Kidney epithelial cell (primary cell): ENCODE measurements around the gene COBL. TPM values are rescaled to one million over a fixed set of nuclear protein-coding genes. Genes with fewer than 3 reads are reported as not detected.

Experiments used
- DNase-seq: peaks from one replicate; pipeline ENCODE4 v3.0.0-alpha.2; 2010; ENCODE audit warnings: low read depth
- H3K27me3 ChIP-seq: 2 replicates; pipeline ENCODE4 v1.6.0; 2011; ENCODE audit warnings: low read length; ENCODE audit not compliant: control insufficient read depth, insufficient read depth
- H3K36me3 ChIP-seq: 2 replicates; pipeline ENCODE4 v1.5.1; 2011; ENCODE audit warnings: low read length; ENCODE audit not compliant: control insufficient read depth, insufficient read depth
- H3K4me3 ChIP-seq: 2 replicates; pipeline ENCODE4 v1.5.1; 2011; ENCODE audit warnings: low read depth, mild to moderate bottlenecking, control low read depth, low read length
- CTCF ChIP-seq: IDR thresholded peaks from 2 replicates; pipeline ENCODE4 v1.5.1; 2011; ENCODE audit warnings: mild to moderate bottlenecking, moderate library complexity, low read length, control low read depth, inconsistent platforms; ENCODE audit not compliant: insufficient read depth, poor library complexity, severe bottlenecking
- total RNA-seq: library from RNA; depleted of rRNA; stranded (reverse); fragments of >200 nt; gene quantifications from 2 replicates; pipeline ENCODE4 v1.2.3, GENCODE V29; 2015

The COBL gene
- total RNA-seq, 1 donor from 2014 or later: 7.1 TPM

- Histone ChIP-seq H3K36me3 (no peaks in the 10 kb centered on the region), H3K4me3 (no peak overlapping the region), H3K27me3 (peaks cover under 1% of the 10 kb centered on the region)
- DNase-seq: no peak
- no peak for TF ChIP-seq CTCF
Measured at GRCh38 chr7:51311166-51311565, 5.4 kb downstream of the COBL start.

GRCh38 chr7:51310131-51310583, 6.5 kb downstream of the COBL start:
- Histone ChIP-seq H3K27me3 (no peaks in the 10 kb centered on the region), H3K36me3 (no peaks in the 10 kb centered on the region), H3K4me3 (no peak overlapping the region)
- no peak for DNase-seq
- no peak for TF ChIP-seq CTCF

- Histone ChIP-seq H3K36me3 (no peaks in the 10 kb centered on the region), H3K4me3 (no peak overlapping the region), H3K27me3 (no peaks in the 10 kb centered on the region)
- DNase-seq: no peak
- TF ChIP-seq CTCF: no peak
Measured at GRCh38 chr7:51309361-51310130, 7.1 kb downstream of the COBL start.

- no peaks in the 10 kb centered on the region for H3K27me3 ChIP-seq
- H3K4me3 ChIP-seq: no peak overlapping the region
- no peak for TF ChIP-seq CTCF
- H3K36me3 ChIP-seq: no peaks in the 10 kb centered on the region
- no peak for DNase-seq
Measured at GRCh38 chr7:51308696-51309095, 7.9 kb downstream of the COBL start.

- Histone ChIP-seq H3K27me3 (no peaks in the 10 kb centered on the region), H3K36me3 (no peaks in the 10 kb centered on the region), H3K4me3 (no peak overlapping the region)
- no peak for DNase-seq
- TF ChIP-seq CTCF: no peak
Measured at GRCh38 chr7:51308265-51308664, 8.3 kb downstream of the COBL start.
